MM.1S (cell line): ENCODE measurements around the gene SLC22A14.

Experiments used
- DNase-seq: peaks from one replicate; pipeline ENCODE4 v3.0.0-alpha.2; 2015
- H2AFZ ChIP-seq: fragments of 300-600 bp; sonication (generic); 2 replicates; pipeline ENCODE4 v1.6.0; 2016; ENCODE audit warnings: antibody characterized with exemption, low read length
- H3F3A ChIP-seq: fragments of 300-600 bp; sonication (generic); 2 replicates; pipeline ENCODE4 v1.6.1; 2016; ENCODE audit warnings: mild to moderate bottlenecking, antibody characterized with exemption, low read length, moderate library complexity, mixed read lengths; ENCODE audit not compliant: insufficient read depth
- H3K27ac ChIP-seq: fragments of 300-600 bp; sonication (generic); 2 replicates; pipeline ENCODE4 v1.5.1; 2016; ENCODE audit warnings: mild to moderate bottlenecking, low read length
- H3K27me3 ChIP-seq: fragments of 300-600 bp; sonication (generic); replicated peaks from 2 replicates; pipeline ENCODE4 v1.6.0; 2016; ENCODE audit warnings: low read length; ENCODE audit not compliant: insufficient read depth
- H3K36me3 ChIP-seq: fragments of 300-600 bp; sonication (generic); replicated peaks from 2 replicates; pipeline ENCODE4 v1.6.1; 2016; ENCODE audit warnings: mild to moderate bottlenecking, low read length, mixed read lengths; ENCODE audit not compliant: insufficient read depth
- H3K4me1 ChIP-seq: fragments of 300-600 bp; sonication (generic); 2 replicates; pipeline ENCODE4 v1.6.1; 2016; ENCODE audit warnings: low read length, mixed read lengths
- H3K4me2 ChIP-seq: fragments of 300-600 bp; sonication (generic); 2 replicates; pipeline ENCODE4 v1.6.0; 2016; ENCODE audit warnings: low read depth, low read length
- H3K4me3 ChIP-seq: fragments of 300-600 bp; sonication (generic); 2 replicates; pipeline ENCODE4 v1.5.1; 2016; ENCODE audit warnings: low read length, mixed read lengths
- H3K79me2 ChIP-seq: fragments of 300-600 bp; sonication (generic); 2 replicates; pipeline ENCODE4 v1.6.1; 2016; ENCODE audit warnings: mixed run types, low read length, mixed read lengths
- H3K9ac ChIP-seq: fragments of 300-600 bp; sonication (generic); 2 replicates; pipeline ENCODE4 v1.6.1; 2016; ENCODE audit warnings: low read length, mixed read lengths
- H3K9me2 ChIP-seq: fragments of 300-600 bp; sonication (generic); replicated peaks from 2 replicates; pipeline ENCODE4 v1.6.1; 2016; ENCODE audit warnings: mild to moderate bottlenecking, low read length, mixed read lengths; ENCODE audit not compliant: insufficient read depth
- H3K9me3 ChIP-seq: fragments of 300-600 bp; sonication (generic); replicated peaks from 2 replicates; pipeline ENCODE4 v1.6.1; 2016; ENCODE audit warnings: mild to moderate bottlenecking, low read length, mixed read lengths; ENCODE audit not compliant: insufficient read depth
- H4K20me1 ChIP-seq: fragments of 300-600 bp; sonication (generic); 2 replicates; pipeline ENCODE4 v1.6.1; 2016; ENCODE audit warnings: mild to moderate bottlenecking, low read length, moderate library complexity, mixed read lengths; ENCODE audit not compliant: insufficient read depth
- CTCF ChIP-seq: fragments of 300-600 bp; sonication (generic); IDR thresholded peaks from 2 replicates; pipeline ENCODE4 v1.5.1; 2016; ENCODE audit warnings: antibody characterized with exemption, low read length, mixed read lengths
- EZH2 ChIP-seq: fragments of 300-600 bp; sonication (generic); optimal IDR thresholded peaks from 2 replicates; pipeline ENCODE3; 2017; ENCODE audit warnings: low read depth, mild to moderate bottlenecking, antibody characterized with exemption, low read length, mixed read lengths
- EZH2phosphoT487 ChIP-seq: fragments of 300-600 bp; sonication (generic); IDR thresholded peaks from 2 replicates; pipeline ENCODE4 v1.6.1; 2018; ENCODE audit warnings: antibody characterized with exemption, low read length

The SLC22A14 gene

GRCh38 chr3:38345879-38346586 lies 63.9 kb downstream of the SLC22A14 start:
- Histone ChIP-seq H2AFZ (peak overlapping the region; percentile 88), H3K9me2 (no peaks in the 10 kb centered on the region), H3K4me3 (peak overlapping the region; percentile 98; the same call in 1 of the 2 replicates), H3K27me3 (no peaks in the 10 kb centered on the region), H3F3A (no peaks in the 10 kb centered on the region), H3K79me2 (peaks cover 22% of the 10 kb centered on the region), H3K36me3 (no peaks in the 10 kb centered on the region), H3K27ac (no peak overlapping the region), H3K9me3 (no peaks in the 10 kb centered on the region), H3K4me1 (no peaks in the 10 kb centered on the region), H3K9ac (no peak overlapping the region), H4K20me1 (no peaks in the 10 kb centered on the region), H3K4me2 (peak overlapping the region; percentile 95; the same call in 1 of the 2 replicates)
- TF ChIP-seq EZH2phosphoT487 (no peak), EZH2 (no peak), CTCF (no peak)
- no peak for DNase-seq

- Histone ChIP-seq H4K20me1 (no peaks in the 10 kb centered on the region), H3K9me3 (no peaks in the 10 kb centered on the region), H3K9ac (peak within 1 kb of the TSS; percentile 83), H3K27me3 (no peaks in the 10 kb centered on the region), H3K4me1 (no peaks in the 10 kb centered on the region), H3K79me2 (peaks cover 22% of the 10 kb centered on the region), H3F3A (no peaks in the 10 kb centered on the region), H2AFZ (peak within 1 kb of the TSS; percentile 88), H3K9me2 (no peaks in the 10 kb centered on the region), H3K4me2 (peak within 1 kb of the TSS; percentile 95; the same call in 1 of the 2 replicates), H3K4me3 (peak within 1 kb of the TSS; percentile 98), H3K36me3 (no peaks in the 10 kb centered on the region), H3K27ac (no peak within 1 kb of the TSS)
- no peak for TF ChIP-seq EZH2
- TF ChIP-seq CTCF, result peak; percentile 77
- peak; percentile 89 for DNase-seq
Observed at GRCh38 chr3:38346587-38347410, 64.7 kb downstream of the SLC22A14 start, which contains the start of gene XYLB. TSS of gene XYLB (plus strand) at chr3:38346785. CDS start at chr3:38346869, 84 bp downstream.

- H3K27ac ChIP-seq, result no peak overlapping the region
- H3K9me2 ChIP-seq, result no peaks in the 10 kb centered on the region
- no peaks in the 10 kb centered on the region for H4K20me1 ChIP-seq
- TF ChIP-seq EZH2 (no peak), EZH2phosphoT487 (no peak), CTCF (no peak)
- peaks cover 25% of the 10 kb centered on the region for H3K79me2 ChIP-seq
- peak overlapping the region; percentile 98 for H3K4me3 ChIP-seq
- peak overlapping the region; percentile 88 for H2AFZ ChIP-seq
- H3K4me2 ChIP-seq, result peak overlapping the region; percentile 95; the same call in 1 of the 2 replicates
- no peaks in the 10 kb centered on the region for H3K36me3 ChIP-seq
- peak overlapping the region; percentile 83 for H3K9ac ChIP-seq
- no peaks in the 10 kb centered on the region for H3K27me3 ChIP-seq
- H3K9me3 ChIP-seq, result no peaks in the 10 kb centered on the region
- no peaks in the 10 kb centered on the region for H3K4me1 ChIP-seq
- DNase-seq, result no peak
- H3F3A ChIP-seq, result no peaks in the 10 kb centered on the region
Observed at GRCh38 chr3:38347421-38348200, 65.5 kb downstream of the SLC22A14 start.
